Adrenal gland (tissue), 5 donors: ENCODE results near the gene BNC2.
"Not testable (repeated sequence)": the region's sequence is repeated elsewhere in the genome, so short reads cannot be mapped to it uniquely, and the experiment has no call there.

Experiments used
- POLR2A ChIP-seq, 2 donors: fragments of 450-650 bp; IDR thresholded peaks; one replicate each; pipeline ENCODE4 v1.6.1; 2017; ENCODE audit warnings: antibody characterized with exemption in 2 of 2, mild to moderate bottlenecking in 2 of 2, moderate library complexity in 1 of 2
- TF ChIP-seq, protein P1 (sequence below), 6 experiments: fragments of 450-650 bp in 4 of 6; fragments of 200-600 bp in 2 of 6; sonication (generic) in 1 of 6; IDR thresholded peaks; 1 replicate in 5 of 6; 2 replicates in 1 of 6; pipeline versions ENCODE4 v1.5.1 to v1.8.0; 2016 to 2021; ENCODE audit warnings: antibody characterized with exemption in 6 of 6, mild to moderate bottlenecking in 2 of 6, moderate library complexity in 1 of 6
- donor health status: DM: no; HTN: no; CAD: no.

DNA sequence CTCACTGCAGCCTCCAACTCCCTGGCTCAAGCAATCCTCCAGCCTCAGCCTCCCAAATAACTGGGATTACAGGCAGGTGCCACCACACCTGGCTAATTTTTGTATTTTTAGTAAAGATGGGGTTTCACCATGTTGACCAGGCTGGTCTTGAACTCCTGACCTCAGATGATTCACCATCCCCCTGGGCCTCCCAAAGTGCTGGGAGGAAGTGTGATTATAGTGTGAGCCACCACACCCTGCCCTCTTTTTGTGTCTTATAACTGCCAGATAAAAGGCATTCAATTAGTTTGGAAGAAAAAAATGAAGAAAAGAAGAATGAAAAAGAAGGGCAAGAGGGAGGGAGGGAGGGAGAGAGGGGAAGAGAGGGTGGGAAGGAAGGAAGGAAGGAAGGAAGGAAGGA, 37.7 kb upstream of the BNC2 start:
- TF ChIP-seq POLR2A (IDR thresholded peaks at IDR 0.05), result not testable (repeated sequence)
- TF ChIP-seq, protein P1, sequence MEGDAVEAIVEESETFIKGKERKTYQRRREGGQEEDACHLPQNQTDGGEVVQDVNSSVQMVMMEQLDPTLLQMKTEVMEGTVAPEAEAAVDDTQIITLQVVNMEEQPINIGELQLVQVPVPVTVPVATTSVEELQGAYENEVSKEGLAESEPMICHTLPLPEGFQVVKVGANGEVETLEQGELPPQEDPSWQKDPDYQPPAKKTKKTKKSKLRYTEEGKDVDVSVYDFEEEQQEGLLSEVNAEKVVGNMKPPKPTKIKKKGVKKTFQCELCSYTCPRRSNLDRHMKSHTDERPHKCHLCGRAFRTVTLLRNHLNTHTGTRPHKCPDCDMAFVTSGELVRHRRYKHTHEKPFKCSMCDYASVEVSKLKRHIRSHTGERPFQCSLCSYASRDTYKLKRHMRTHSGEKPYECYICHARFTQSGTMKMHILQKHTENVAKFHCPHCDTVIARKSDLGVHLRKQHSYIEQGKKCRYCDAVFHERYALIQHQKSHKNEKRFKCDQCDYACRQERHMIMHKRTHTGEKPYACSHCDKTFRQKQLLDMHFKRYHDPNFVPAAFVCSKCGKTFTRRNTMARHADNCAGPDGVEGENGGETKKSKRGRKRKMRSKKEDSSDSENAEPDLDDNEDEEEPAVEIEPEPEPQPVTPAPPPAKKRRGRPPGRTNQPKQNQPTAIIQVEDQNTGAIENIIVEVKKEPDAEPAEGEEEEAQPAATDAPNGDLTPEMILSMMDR (IDR thresholded peaks at IDR 0.05), result not testable (repeated sequence)
